Transverse colon (tissue), 4 donors: ENCODE measurements around the gene CLEC6A.

Experiments used
- CTCF ChIP-seq, 5 experiments: fragments of 200-600 bp in 3 of 5; fragments of 450-650 bp in 2 of 5; sonication (generic) in 3 of 5; IDR thresholded peaks; 1 replicate in 2 of 5; 2 replicates in 3 of 5; pipeline ENCODE4 v1.5.1; 2016 to 2017; ENCODE audit warnings: antibody characterized with exemption in 5 of 5, inconsistent platforms in 3 of 5, mild to moderate bottlenecking in 2 of 5, moderate library complexity in 1 of 5
- EP300 ChIP-seq: sonication (generic); formaldehyde crosslinking; IDR thresholded peaks from one replicate; pipeline ENCODE4 v1.6.1; 2017; ENCODE audit warnings: antibody characterized with exemption, low read depth
- POLR2A ChIP-seq: fragments of 450-650 bp; IDR thresholded peaks from one replicate; pipeline ENCODE4 v1.6.1; 2016; ENCODE audit warnings: antibody characterized with exemption, mild to moderate bottlenecking, moderate library complexity
- POLR2AphosphoS5 ChIP-seq, 3 donors: sonication (generic); formaldehyde crosslinking; IDR thresholded peaks; one replicate each; pipeline ENCODE4 v1.6.1; 2016; ENCODE audit warnings: antibody characterized with exemption in 3 of 3

GRCh38 chr12:8519171-8519570 is 63.4 kb downstream of the CLEC6A start:
- no peak for TF ChIP-seq CTCF (IDR thresholded peaks at IDR 0.05)
- no peak for TF ChIP-seq POLR2A
- TF ChIP-seq POLR2AphosphoS5 (IDR thresholded peaks at IDR 0.05) = no peak
- TF ChIP-seq EP300 = no peak
